KMS-11 (cell line): ENCODE data around the gene MAPKAP1.

Experiments
- H2AFZ ChIP-seq: fragments of 200-600 bp; sonication (generic); 2 replicates; pipeline ENCODE4 v1.6.1; 2016; ENCODE audit warnings: antibody characterized with exemption, mixed run types, low read depth
- H3K27ac ChIP-seq: fragments of 200-600 bp; sonication (generic); 2 replicates; pipeline ENCODE4 v1.6.1; 2016; ENCODE audit warnings: mild to moderate bottlenecking, mixed run types
- H3K27me3 ChIP-seq: fragments of 200-600 bp; sonication (generic); 2 replicates; pipeline ENCODE4 v1.6.1; 2017; ENCODE audit warnings: mild to moderate bottlenecking, low read depth, mixed run types, moderate library complexity; ENCODE audit not compliant: insufficient read depth
- H3K36me3 ChIP-seq: fragments of 200-600 bp; sonication (generic); 2 replicates; pipeline ENCODE4 v1.6.1; 2017; ENCODE audit warnings: mild to moderate bottlenecking, mixed run types; ENCODE audit not compliant: insufficient read depth
- H3K4me1 ChIP-seq: fragments of 200-600 bp; sonication (generic); 2 replicates; pipeline ENCODE4 v1.6.1; 2016; ENCODE audit warnings: mild to moderate bottlenecking, low read depth, mixed run types; ENCODE audit not compliant: poor library complexity, severe bottlenecking
- H3K4me2 ChIP-seq: fragments of 200-600 bp; sonication (generic); 2 replicates; pipeline ENCODE4 v1.7.0; 2016; ENCODE audit warnings: mild to moderate bottlenecking, mixed run types
- H3K4me3 ChIP-seq: fragments of 200-600 bp; sonication (generic); IDR thresholded peaks from 2 replicates; pipeline ENCODE4 v1.6.1; 2017; ENCODE audit warnings: low read depth, low read length, mixed read lengths; ENCODE audit not compliant: insufficient read depth
- H3K79me2 ChIP-seq: fragments of 200-600 bp; sonication (generic); 2 replicates; pipeline ENCODE4 v1.6.1; 2016; ENCODE audit warnings: low read depth, mixed run types; ENCODE audit not compliant: insufficient read depth
- H3K9ac ChIP-seq: fragments of 200-600 bp; sonication (generic); 2 replicates; pipeline ENCODE4 v1.6.1; 2016; ENCODE audit warnings: mild to moderate bottlenecking, mixed run types
- H4K20me1 ChIP-seq: fragments of 200-600 bp; sonication (generic); 2 replicates; pipeline ENCODE4 v1.6.1; 2016; ENCODE audit warnings: mild to moderate bottlenecking, mixed run types; ENCODE audit not compliant: insufficient read depth
- CTCF ChIP-seq: fragments of 200-600 bp; sonication (generic); conservative IDR thresholded peaks from 2 replicates; pipeline ENCODE4 v1.6.1; 2017; ENCODE audit warnings: low read depth, mild to moderate bottlenecking, antibody characterized with exemption, low read length, moderate library complexity, mixed read lengths

MAPKAP1 gene

GRCh38 chr9:125431741-125432271 is 275.2 kb downstream of the MAPKAP1 start:
- TF ChIP-seq CTCF: no peak
- Histone ChIP-seq H3K4me2 (no peak overlapping the region), H4K20me1 (no peaks in the 10 kb centered on the region), H3K4me3 (no peak overlapping the region), H3K4me1 (peaks cover 8% of the 10 kb centered on the region), H3K27ac (no peak overlapping the region), H2AFZ (no peak overlapping the region), H3K27me3 (no peaks in the 10 kb centered on the region), H3K36me3 (no peaks in the 10 kb centered on the region), H3K9ac (no peak overlapping the region), H3K79me2 (no peaks in the 10 kb centered on the region)

- no peaks in the 10 kb centered on the region for H4K20me1 ChIP-seq
- H3K9ac ChIP-seq: no peak overlapping the region
- no peaks in the 10 kb centered on the region for H3K36me3 ChIP-seq
- no peak overlapping the region for H3K27ac ChIP-seq
- H3K79me2 ChIP-seq: no peaks in the 10 kb centered on the region
- H3K4me2 ChIP-seq: no peak overlapping the region
- H3K27me3 ChIP-seq: no peaks in the 10 kb centered on the region
- H3K4me3 ChIP-seq: no peak overlapping the region
- H2AFZ ChIP-seq: no peak overlapping the region
- H3K4me1 ChIP-seq: peaks cover 8% of the 10 kb centered on the region
- TF ChIP-seq CTCF: no peak
Observed at GRCh38 chr9:125431012-125431305, 276.0 kb downstream of the MAPKAP1 start.

- H3K9ac ChIP-seq: no peak overlapping the region
- H3K4me3 ChIP-seq: no peak overlapping the region
- H3K36me3 ChIP-seq: no peaks in the 10 kb centered on the region
- H3K27me3 ChIP-seq: no peaks in the 10 kb centered on the region
- H3K79me2 ChIP-seq: no peaks in the 10 kb centered on the region
- H3K4me2 ChIP-seq: no peak overlapping the region
- no peak for TF ChIP-seq CTCF
- peaks cover 8% of the 10 kb centered on the region for H3K4me1 ChIP-seq
- no peak overlapping the region for H2AFZ ChIP-seq
- H4K20me1 ChIP-seq: no peaks in the 10 kb centered on the region
- no peak overlapping the region for H3K27ac ChIP-seq
Observed at GRCh38 chr9:125430161-125431011, 276.6 kb downstream of the MAPKAP1 start.

GRCh38 chr9:125429476-125430160 is 277.4 kb downstream of the MAPKAP1 start:
- Histone ChIP-seq H4K20me1 (no peaks in the 10 kb centered on the region), H3K79me2 (no peaks in the 10 kb centered on the region), H3K27me3 (no peaks in the 10 kb centered on the region), H3K27ac (no peak overlapping the region), H3K9ac (no peak overlapping the region), H3K4me1 (peaks cover 8% of the 10 kb centered on the region), H3K4me3 (no peak overlapping the region), H3K36me3 (no peaks in the 10 kb centered on the region), H3K4me2 (no peak overlapping the region), H2AFZ (no peak overlapping the region)
- TF ChIP-seq CTCF: no peak
